Measurements from ENCODE around the gene VASN. TPM values are rescaled to one million over a fixed set of nuclear protein-coding genes. Genes with fewer than 3 reads are reported as not detected.

The VASN gene
- total and polyA plus RNA-seq, 9 of the 15 experiments (the other 6 are each of a cell fraction or from before 2014, with no cell fraction given) = 0.01 to 2.5 (median 0.41) TPM; not detected in 1

DNA sequence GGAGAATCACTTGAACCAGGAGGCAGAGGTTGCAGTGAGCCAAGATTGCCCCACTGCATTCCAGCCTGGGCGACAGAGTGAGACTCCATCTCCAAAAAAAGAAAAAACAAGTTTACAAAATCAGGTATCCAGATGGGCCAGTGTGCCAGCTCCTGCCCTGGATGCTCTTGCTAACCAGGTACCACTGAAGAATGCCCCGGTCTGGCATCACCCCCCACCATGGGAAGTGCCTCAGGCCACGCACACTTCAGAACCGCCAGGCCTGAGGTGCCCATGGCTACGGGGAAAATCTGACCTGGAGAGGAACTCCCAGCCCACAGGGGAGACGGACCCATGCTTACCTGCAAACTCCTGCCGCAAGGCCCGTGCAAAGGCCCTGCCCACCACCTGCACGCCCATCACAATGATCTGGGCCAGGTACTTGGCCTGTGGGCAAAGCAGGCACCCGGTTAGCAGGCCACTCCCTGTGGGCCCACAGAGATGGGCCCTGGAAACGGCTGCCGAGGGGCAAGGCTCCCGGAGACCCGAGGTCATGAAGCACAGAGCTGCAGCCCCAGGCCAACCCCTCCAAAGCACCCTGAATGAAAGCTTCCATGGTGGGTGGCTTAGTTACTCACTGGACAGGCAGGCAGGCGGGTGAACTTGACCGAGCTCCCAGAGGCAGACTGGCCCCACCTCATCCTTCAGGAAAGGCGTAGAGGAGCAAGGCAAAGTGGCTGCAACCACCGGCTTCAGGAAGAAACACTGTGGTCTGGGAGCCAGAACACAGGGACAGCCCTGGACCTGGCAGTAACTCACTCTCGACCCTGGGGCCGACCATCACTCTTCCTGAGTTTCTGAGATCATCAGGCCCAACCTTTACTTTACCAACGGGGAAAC is 28.5 kb upstream of the VASN start:
- H3K79me2 ChIP-seq (ENCODE audit: control insufficient read depth, insufficient read depth, low read length) = peaks cover 69% of the 10 kb centered on the region
- H2AFZ ChIP-seq (ENCODE audit: low read depth, low read length) = no peak overlapping the region
- H3K9me3 ChIP-seq (replicated peaks; ENCODE audit: control insufficient read depth, insufficient read depth, low read depth, low read length) = peaks cover 9% of the 10 kb centered on the region; the same call in 1 of the 2 replicates
- BruUV-seq (replicated peaks) = no TSS peak
- no peak overlapping the region for H3K4me3 ChIP-seq
- H3K9me1 ChIP-seq (ENCODE audit: control insufficient read depth, insufficient read depth, low read length) = no peaks in the 10 kb centered on the region
- H3K9ac ChIP-seq (ENCODE audit: insufficient read depth in 1 of 2, low read depth in 2 of 2, low read length in 2 of 2) = peak overlapping the region in 1 of 2 experiments; percentile 70; a peak in 2 of 4 replicates
- POLR2A ChIA-PET = no interaction called here
- H4K20me1 ChIP-seq (replicated peaks; ENCODE audit: control insufficient read depth, insufficient read depth, low read length) = peaks cover 10% of the 10 kb centered on the region
- TF ChIP-seq, protein P1, sequence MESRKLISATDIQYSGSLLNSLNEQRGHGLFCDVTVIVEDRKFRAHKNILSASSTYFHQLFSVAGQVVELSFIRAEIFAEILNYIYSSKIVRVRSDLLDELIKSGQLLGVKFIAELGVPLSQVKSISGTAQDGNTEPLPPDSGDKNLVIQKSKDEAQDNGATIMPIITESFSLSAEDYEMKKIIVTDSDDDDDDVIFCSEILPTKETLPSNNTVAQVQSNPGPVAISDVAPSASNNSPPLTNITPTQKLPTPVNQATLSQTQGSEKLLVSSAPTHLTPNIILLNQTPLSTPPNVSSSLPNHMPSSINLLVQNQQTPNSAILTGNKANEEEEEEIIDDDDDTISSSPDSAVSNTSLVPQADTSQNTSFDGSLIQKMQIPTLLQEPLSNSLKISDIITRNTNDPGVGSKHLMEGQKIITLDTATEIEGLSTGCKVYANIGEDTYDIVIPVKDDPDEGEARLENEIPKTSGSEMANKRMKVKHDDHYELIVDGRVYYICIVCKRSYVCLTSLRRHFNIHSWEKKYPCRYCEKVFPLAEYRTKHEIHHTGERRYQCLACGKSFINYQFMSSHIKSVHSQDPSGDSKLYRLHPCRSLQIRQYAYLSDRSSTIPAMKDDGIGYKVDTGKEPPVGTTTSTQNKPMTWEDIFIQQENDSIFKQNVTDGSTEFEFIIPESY (CRISPR knock-in tag; IDR thresholded peaks at IDR 0.05) = no peak
- TF ChIP-seq POLR2G (IDR thresholded peaks at IDR 0.05; ENCODE audit: low read depth, low read length) (peak; percentile 57), MGA (IDR thresholded peaks at IDR 0.05) (no peak), MEF2D (tag; conservative IDR thresholded peaks at IDR 0.05; ENCODE audit: low read depth) (no peak)
- in situ Hi-C loops (cut with MboI) = no loop called here
- peaks cover 6 to 49% of the 10 kb centered on the region in 2 experiments; a peak in 4 of 5 replicates for H3K4me1 ChIP-seq (replicated peaks in 1 of 2; ENCODE audit: control insufficient read depth in 2 of 2, insufficient read depth in 2 of 2, low read length in 2 of 2)
- ATAC-seq (no peak), FAIRE-seq (no peak), DNase-seq (ENCODE audit: extremely low read depth in 1 of 4, low spot score in 3 of 4) (no peak)
- CTCF ChIA-PET (ENCODE audit: low intra/inter-chr PET ratio) = no interaction called here
- H3K27me3 ChIP-seq (ENCODE audit: control insufficient read depth in 2 of 2, insufficient read depth in 2 of 2, low read length in 2 of 2) = no peaks in the 10 kb centered on the region
- peaks cover 81% of the 10 kb centered on the region; the same call in 2 of the 3 replicates for H3K36me3 ChIP-seq (ENCODE audit: control insufficient read depth, insufficient read depth, low read length)
- no peak overlapping the region for H3K4me2 ChIP-seq (ENCODE audit: insufficient read depth, low read length)
- intact Hi-C loops (cut with micrococcal nuclease) = no loop called here
- 96% methylated on average over 20 of the region's 21 CpGs for WGBS (ENCODE audit: insufficient coverage, low coverage, missing lambda C conversion rate)
- no peak overlapping the region for H3K27ac ChIP-seq (ENCODE audit: extremely low read depth, low read depth, low read length)

Data from K562 (cell line).